Activated CD8-positive, alpha-beta memory T cell treated with anti-CD3 and anti-CD28 coated beads for 1 hour (primary cell): ENCODE measurements around the gene SLC48A1.

Experiments used
- DNase-seq, 2 donors: peaks; one replicate each; pipeline ENCODE4 v3.0.0-alpha.2; 2020; ENCODE audit warnings: low read depth in 1 of 2; ENCODE audit errors: extremely low read depth in 1 of 2

The SLC48A1 gene

DNA sequence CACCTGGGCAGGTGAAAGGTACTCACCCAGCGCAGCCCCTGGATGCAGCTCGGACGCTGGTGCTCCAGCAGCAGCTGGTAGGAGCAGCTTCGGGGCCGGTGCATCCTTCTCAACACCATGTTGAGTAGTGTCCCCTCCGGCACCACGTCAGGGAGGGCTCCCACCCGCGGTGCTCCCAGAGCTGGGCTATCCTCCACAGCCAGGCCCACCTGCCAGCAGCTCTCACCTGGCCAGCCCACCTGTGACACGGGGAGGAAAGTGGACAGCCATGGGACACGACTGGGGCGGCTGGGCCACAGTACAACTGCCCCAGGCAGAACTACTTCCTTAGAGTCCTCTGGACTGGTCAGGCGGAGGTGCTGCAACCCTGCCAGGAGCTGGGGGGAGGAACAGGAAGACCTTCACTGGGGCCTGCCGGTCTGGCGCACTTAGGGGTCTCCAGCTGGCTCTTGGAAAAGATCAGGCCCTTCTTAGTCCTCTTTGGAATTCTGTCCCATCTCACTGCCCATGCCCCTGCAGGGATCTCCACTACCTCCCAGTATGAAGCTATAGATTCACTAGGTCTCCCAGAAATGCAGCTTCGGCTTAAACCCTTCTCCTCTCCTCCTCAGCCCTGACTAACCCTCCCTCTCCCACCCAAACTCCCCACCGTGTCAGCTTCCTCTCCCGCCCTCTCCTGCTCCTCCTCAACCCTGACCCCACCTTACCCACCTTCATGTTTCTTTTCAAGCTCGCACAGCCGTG lies 15.0 kb upstream of the SLC48A1 start:
- no peak for DNase-seq

DNA sequence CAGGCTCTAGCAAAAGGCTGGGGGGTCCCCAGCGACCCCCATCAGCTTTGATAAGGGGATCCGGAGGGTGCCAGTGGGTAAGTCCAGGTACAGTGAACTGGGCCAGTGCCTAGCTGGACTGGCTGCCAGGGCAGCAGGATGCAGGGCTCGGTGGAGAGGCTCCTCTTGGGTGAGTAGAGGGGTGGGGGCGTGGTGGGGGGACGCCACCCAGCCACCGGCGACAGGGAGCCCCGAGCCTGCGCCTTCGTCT lies 14.5 kb upstream of the SLC48A1 start:
- DNase-seq = no peak

DNA sequence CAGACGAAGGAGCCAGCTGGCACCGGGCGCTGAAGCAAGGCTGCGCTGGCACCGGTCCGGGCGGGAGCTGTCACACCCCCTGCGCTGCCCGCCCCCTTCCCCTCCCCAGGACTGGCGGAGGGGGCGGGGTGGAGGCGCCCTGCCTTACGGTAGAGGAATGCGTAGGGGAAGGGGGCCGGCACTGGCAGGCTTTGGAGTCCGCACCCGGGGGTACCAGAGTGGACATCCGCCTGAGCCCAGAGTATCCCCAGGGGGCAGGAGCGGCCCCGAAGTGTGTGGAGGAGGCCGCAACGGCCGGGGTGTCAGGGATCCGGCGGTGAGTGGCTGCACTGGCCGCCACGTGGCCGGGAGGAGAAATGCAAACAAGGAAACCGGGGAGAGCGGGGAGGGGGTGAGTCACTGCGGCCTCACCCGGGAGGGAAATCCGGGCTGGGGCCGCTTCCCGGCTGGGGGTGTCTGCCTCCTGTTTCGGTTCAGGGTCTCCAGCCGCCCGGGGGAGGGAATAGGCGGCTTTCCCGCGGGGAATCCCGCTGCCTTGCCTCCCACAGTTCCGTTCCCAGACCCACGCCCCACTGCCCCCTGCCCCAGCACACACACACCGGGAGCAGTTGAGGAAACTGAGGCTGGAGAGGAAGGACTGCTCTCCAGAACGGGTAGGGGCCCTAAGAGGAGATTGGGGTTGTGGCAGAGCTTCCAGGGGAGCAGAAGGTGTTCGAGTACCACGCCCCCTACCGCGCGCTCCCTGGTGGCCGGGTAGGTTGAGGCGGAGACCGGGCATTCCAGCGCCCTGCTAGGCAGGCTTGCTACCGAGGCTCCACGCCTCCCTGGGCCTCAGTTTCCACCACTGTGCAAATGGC lies 14.0 kb upstream of the SLC48A1 start, which contains the start of gene RAPGEF3:
RAPGEF3 (minus strand) TSS at position 47 of the 857 bp plus-strand sequence. CDS start 324 bp downstream, outside the sequence.
- DNase-seq = peak in 1 of 2 donors; percentile 55

GRCh38 chr12:47762850-47763465 lies 10.1 kb upstream of the SLC48A1 start:
- DNase-seq = no peak

GRCh38 chr12:47763481-47764346 lies 9.3 kb upstream of the SLC48A1 start:
- no peak for DNase-seq

DNA sequence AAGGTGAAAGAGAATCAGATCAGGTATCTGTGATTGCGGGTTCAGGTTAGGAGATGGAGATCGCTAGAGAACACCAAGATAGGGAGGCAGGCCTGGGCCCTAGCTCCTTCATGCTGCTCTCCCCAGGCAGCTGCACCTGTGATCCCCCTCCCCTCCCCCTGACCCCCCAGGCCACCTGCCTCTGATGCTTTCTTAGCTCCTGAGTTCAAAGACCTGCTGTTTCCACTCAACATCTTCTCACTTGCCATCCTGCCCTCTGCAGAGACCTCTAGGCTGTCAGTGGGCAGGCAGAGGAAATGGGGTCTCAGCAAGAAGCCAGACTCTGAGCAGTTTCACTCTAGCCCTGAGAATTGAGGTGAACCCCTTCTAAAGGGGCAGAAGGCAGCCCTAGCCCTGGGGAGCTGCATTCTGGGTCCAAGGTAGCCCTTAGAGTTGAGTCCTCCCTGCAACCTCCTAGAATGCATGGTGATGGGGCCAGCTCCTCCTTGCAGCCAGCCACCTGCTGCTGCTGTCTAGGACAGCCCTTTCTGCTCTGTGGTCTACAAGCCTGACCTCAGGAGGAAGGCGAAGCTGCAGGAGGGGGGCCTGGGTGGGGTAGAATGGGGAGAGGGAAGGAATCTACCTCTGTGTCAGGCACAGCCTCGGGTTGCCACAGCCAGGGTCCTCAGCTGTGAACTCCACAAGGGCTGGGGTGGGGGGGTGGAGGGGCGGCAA lies 6.4 kb upstream of the SLC48A1 start:
- no peak for DNase-seq

DNA sequence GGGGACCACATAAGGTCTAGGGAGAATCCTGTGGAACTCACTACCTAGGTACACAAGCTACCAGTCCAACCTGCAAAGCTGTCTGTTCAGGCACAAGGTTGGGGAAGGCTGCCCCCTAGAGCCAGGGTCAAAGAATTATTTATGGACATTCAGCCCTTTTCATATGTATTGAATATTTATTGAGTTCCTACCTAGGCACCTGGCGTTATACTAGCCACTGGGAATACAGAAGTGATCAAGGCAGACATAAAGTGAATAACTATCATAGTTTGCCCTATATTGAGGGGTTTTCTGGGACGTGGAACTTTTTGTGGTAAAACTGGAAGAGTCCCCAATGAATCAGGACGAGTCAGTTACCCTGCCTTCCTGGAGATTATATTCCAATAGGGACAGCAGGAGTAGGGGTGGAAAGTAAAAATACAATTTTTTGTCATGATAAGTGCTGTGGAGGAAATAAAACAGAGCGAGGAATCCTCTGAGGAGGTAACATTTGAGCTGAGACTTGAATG lies 5.8 kb upstream of the SLC48A1 start:
- DNase-seq = peak; percentile 45 to 51

DNA sequence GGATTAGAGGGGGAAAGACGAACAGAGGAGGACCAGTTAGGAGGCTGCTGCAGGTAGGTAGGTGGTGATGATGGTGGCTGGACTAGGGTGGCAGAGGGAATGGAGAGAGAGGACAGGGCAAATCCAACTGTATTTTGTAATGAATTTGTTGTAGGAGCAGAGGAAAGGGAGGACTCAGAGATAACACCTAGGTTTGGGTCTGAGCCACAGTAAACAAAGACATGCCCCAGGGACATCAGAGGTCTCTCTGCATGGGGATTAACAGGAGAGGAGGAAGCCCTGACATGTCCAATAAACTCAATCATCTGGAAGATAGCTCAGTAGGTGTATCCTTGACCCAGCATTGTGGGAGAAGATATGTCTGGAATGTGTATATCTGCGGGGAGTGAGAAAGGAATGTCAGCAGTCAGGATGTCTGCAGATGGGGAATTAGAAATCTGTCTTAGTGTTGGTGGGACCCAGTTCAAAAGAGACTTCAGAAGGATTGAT lies 4.7 kb upstream of the SLC48A1 start:
- no peak for DNase-seq

- no peak for DNase-seq
These were observed 3.6 kb upstream of the SLC48A1 start for GRCh38 chr12:47769234-47770085.

DNA sequence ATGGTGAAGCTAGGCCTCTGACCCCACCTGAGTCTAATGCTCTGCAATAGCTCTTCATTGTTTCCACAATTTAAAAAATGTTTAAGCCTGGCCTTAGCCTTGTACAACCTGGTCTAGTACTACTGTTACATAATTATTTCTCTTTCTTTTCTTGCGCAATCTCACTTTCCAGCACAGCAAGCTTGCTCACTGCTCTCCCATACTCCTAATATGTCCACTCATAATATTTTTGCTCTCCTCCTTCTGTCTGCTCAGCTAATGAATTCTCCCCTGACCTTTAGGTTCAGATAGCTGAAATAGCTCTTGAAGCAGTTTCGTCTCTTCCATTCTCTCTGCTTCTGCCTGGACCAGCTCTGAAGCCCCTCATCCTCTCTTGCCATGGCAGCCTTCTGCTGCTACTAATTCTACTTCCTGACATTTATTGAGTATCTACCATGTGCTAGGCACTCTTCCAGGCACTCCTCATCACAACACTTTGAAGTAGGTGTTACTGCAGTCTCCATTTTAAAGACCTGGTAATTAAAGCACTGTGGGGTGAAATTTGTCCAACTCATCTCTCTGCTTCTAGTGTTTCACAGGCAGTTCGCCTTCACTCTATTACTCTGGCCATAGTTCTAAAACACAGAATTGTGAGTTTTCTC lies 2.8 kb upstream of the SLC48A1 start:
- no peak for DNase-seq

GRCh38 chr12:47771304-47771703 lies 1.7 kb upstream of the SLC48A1 start:
- DNase-seq = no peak

DNA sequence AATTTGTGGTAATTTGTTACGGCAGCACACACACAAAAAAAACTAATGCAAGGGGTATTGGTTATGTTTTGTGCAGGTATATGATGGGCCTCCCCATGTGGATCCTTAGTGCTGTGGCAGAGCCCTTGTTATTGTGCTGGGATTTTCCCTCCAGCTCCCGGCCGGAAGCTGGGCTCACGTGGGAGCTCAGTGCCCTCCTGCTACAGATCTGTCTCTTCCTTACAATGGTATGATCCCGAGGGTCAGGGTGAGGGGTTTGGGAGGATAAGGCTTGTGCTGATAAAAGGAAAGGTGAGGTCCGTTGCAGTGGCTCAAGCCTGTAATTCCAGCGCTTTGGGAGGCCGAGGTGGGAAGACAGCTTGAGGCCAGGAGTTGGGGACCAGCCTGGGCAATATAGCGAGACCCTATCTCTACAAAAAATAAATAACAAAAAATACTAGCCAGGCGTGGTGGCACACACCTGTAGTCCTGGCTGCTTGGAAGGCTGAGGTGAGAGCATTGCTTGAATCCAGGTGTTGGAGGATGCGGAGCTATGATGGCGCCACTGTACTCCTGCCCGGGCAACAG lies 861 bp upstream of the SLC48A1 start:
- DNase-seq = no peak

DNA sequence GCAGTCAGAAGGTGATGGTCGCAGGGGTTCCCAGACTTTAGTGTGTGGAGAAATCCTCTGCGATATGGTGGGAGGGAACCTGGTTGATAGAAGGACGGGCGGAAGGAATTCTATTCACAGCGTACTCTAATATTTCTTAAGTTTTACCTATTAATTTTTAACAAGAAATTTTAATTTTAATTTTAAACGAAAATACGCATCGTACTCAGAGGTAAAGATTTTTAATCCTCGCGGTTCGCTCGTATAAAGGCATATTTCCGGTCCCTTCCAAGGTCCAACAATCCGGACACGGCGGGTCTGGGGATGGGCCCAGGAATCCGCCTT lies 338 bp upstream of the SLC48A1 start:
- no peak for DNase-seq

GRCh38 chr12:47773858-47774580 lies 981 bp downstream of the SLC48A1 start:
- DNase-seq = no peak

DNA sequence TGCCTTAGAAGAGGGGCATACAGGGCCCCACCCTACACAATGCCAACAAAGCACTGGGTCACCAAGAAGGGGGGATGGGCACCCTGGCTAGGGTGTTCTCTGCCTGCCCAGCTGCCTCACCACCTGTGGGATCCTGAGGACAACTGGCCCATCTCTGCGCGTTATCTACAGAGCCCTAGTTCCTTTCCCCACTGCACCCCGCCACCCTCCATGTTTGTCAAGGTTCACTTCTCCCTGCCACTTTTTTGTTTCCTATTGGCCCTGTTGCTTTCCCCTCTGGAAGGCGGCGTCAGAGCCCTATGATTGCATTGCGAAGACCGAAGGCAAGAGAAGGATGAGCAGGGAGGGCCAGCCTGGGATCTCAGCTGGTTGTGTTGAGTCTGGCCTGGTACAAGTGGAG lies 1.6 kb downstream of the SLC48A1 start:
- DNase-seq = no peak

DNA sequence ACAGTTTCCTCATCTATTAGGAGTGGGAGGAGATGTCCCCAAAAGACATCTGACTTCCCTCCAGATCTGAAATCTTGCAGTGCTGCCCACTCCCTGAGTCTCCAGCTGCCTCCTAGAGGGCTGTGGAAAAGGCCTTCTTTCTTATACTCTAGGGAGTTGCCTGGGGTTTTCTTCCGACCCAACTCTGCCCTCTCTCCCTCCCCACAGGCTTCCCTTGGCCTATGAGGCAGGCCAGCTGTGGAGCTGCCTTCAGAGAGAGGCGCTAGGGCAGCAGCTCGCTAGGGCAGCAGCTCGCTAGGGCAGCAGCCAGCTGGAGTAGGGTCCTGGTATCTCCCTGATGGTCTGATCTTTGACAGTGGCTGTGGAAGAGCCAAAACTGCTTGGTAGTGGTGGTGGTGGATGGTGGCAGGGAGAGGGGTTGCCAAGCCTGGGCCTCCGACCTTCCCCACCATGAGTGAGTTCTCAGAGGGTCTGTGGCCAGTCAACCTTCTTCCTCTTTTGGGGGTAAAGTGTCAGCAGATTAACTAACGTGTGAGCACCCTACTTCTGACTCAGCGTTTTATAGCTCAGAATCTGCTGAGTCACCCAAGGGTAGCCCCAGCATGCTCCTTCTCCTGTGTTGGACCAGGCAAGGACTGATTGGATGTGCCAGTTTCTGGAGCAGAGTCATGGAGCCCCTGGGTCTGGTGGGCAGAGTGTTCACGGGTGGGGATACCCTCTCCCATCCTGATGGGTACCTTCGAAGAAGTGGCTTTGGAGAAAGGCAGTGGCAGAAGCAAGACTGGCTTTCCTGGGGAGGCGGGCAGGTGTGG lies 2.3 kb downstream of the SLC48A1 start:
- no peak for DNase-seq
